Hair follicle dermal papilla cell (primary cell): Measurements from ENCODE around the gene DDOST. TPM values are rescaled to one million over a fixed set of nuclear protein-coding genes. Genes with fewer than 3 reads are reported as not detected.

Source experiments
- total RNA-seq: library from RNA; depleted of rRNA; stranded (reverse); fragments of >200 nt; gene quantifications from 2 replicates; pipeline ENCODE4 v1.2.3, GENCODE V29; 2012

Gene DDOST
- 250 and 254 TPM in 2 replicates for total RNA-seq

DNA sequence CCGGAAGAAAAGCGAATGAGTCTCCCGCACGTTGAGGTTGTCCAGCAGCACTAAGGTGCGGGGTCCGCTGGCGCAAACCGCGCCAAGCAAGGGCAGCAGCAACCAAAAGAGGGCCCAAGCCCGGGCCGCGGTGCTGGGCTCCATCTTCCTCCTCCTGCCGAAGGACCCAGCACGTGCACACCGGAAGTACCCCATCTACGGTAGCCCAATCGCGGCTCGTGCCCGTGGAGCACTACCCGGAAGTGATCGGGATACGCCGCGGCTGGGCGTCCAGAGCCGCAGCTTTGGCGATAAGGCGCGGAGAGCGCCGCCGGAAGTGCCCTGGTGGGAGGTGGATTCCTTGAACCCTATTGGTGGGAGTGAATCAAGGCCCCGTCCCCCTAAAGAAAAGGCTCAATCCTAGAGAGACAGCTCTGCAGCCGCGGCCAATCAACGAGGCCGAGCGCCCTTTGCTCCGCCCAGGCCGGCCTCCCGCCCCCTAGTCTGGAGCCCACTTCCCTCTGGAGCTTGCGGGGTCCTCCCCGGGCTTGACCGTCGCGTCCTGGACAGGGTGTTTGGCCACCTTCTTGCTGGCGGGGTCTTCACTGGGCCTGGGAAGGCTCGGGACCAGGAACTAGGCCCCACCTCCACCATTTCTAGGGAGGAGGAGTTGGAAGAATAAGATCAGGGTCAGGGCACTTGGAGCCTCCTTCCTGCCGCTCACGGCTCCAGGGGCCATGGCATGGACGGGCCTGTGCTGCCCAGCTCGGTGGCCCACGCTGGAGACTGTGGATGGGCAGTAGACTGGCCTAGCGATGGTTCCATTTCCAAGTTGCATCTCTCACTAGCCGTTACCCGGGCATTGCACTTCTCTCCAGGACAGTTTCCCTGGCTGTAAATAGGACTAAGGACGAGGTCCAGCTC lies at the start of gene DDOST:
Gene DDOST (minus strand): TSS at position 163 of the 903 bp plus-strand sequence. CDS start 19 bp downstream, at position 144.

DNA sequence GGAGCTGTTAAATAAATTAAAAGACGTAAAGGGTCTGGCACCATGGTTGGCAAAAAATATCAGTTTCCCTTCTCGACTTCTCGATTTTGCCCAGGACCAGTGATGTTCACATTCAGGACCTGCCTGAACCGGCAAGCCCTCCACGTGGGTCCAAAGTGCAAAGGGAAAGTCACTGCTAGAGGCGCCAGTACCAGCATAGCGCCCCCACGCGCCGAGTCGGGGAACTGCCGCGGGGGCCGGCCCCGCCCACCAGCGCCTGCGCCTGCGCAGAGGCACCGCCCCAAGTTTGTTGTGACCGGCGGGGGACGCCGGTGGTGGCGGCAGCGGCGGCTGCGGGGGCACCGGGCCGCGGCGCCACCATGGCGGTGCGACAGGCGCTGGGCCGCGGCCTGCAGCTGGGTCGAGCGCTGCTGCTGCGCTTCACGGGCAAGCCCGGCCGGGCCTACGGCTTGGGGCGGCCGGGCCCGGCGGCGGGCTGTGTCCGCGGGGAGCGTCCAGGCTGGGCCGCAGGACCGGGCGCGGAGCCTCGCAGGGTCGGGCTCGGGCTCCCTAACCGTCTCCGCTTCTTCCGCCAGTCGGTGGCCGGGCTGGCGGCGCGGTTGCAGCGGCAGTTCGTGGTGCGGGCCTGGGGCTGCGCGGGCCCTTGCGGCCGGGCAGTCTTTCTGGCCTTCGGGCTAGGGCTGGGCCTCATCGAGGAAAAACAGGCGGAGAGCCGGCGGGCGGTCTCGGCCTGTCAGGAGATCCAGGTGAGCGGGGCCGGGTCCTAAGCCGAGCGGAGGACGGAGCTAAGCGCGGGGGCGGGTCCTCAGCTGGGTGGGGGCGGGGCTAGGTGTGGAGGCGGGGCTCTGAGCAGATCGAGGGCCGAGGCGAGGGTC lies 27.7 kb downstream of the DDOST start, which contains the start of gene PINK1:
Gene PINK1 (plus strand): TSS at position 269 of the 875 bp plus-strand sequence. CDS start 91 bp downstream, at position 360.

Other genes starting within 250 kb of the DDOST start
- gene CAMK2N1, start 175.2 kb downstream of the DDOST start, total RNA-seq, result 30.5 and 33.8 TPM in 2 replicates
- gene MUL1, start 153.2 kb downstream of the DDOST start, total RNA-seq, result 36.8 and 37.9 TPM in 2 replicates
- 0.16 TPM in 1 of 2 replicates, not detected in the other for gene FAM43B, start 108.8 kb downstream of the DDOST start, total RNA-seq
- gene CDA, start 72.3 kb downstream of the DDOST start, total RNA-seq, result 0.32 and 1.5 TPM in 2 replicates
- gene PINK1, start 27.9 kb downstream of the DDOST start, total RNA-seq, result 90.7 and 104 TPM in 2 replicates
- 0.32 and 0.61 TPM in 2 replicates for gene KIF17, start 56.6 kb upstream of the DDOST start, total RNA-seq
- gene SH2D5, start 71.3 kb upstream of the DDOST start, total RNA-seq, result 2.1 and 4.9 TPM in 2 replicates
- 206 and 209 TPM in 2 replicates for gene HP1BP3, start 125.9 kb upstream of the DDOST start, total RNA-seq